Hepatocyte (in vitro differentiated cells): Measurements from ENCODE around the gene CIDEB.

Source experiments
- CTCF ChIP-seq: fragments of 200-600 bp; sonication (generic); IDR thresholded peaks from 2 replicates; pipeline ENCODE4 v1.5.1; 2016; ENCODE audit warnings: antibody characterized with exemption, mild to moderate bottlenecking; ENCODE audit not compliant: poor library complexity
- EZH2 ChIP-seq: fragments of 200-600 bp; sonication (generic); IDR thresholded peaks from 2 replicates; pipeline ENCODE4 v1.6.1; 2016; ENCODE audit warnings: antibody characterized with exemption, mild to moderate bottlenecking, borderline replicate concordance

- TF ChIP-seq EZH2 (no peak), CTCF (no peak)
Observed at GRCh38 chr14:24309538-24310264, 1.9 kb upstream of the CIDEB start, which contains the start of gene LTB4R2.
